DND-41 (cell line): ENCODE results near the gene ATP8A2.
"Not testable (repeated sequence)": the region's sequence is repeated elsewhere in the genome, so short reads cannot be mapped to it uniquely, and the experiment has no call there.

Experiments used
- ATAC-seq: fragments of 200-7000 bp; cut with Tn5 transposase; 3 replicates; pipeline ENCODE4 v1.9.1; 2021; ENCODE audit warnings: low read depth; ENCODE audit not compliant: insufficient read depth
- DNase-seq: peaks from one replicate; pipeline ENCODE4 v3.0.0-alpha.2; 2020
- H2AFZ ChIP-seq: 2 replicates; pipeline ENCODE4 v1.6.0; 2012; ENCODE audit warnings: low read depth, low read length
- H3K27ac ChIP-seq: 2 replicates; pipeline ENCODE4 v1.5.1; 2012; ENCODE audit warnings: low read length, inconsistent platforms
- H3K27me3 ChIP-seq: fragments of 200-600 bp; sonication (generic); 2 replicates; pipeline ENCODE4 v1.6.0; 2012; ENCODE audit warnings: low read length, mild to moderate bottlenecking, inconsistent platforms; ENCODE audit not compliant: insufficient read depth, poor library complexity
- H3K36me3 ChIP-seq: 2 replicates; pipeline ENCODE4 v1.5.1; 2012; ENCODE audit warnings: low read length, inconsistent platforms; ENCODE audit not compliant: insufficient read depth
- H3K4me1 ChIP-seq: 2 replicates; pipeline ENCODE4 v1.5.1; 2012; ENCODE audit warnings: mild to moderate bottlenecking, low read length; ENCODE audit not compliant: insufficient read depth
- H3K4me2 ChIP-seq: 2 replicates; pipeline ENCODE4 v1.6.0; 2012; ENCODE audit warnings: mild to moderate bottlenecking, moderate library complexity, low read length, inconsistent platforms; ENCODE audit not compliant: insufficient read depth
- H3K4me3 ChIP-seq, 2 experiments: fragments of 200-600 bp in 1 of 2; shearing (Covaris generic) in 1 of 2; 2 replicates each; pipeline ENCODE4 v1.5.1; 2012 to 2016; ENCODE audit warnings: inconsistent platforms in 2 of 2, low read length in 2 of 2, mild to moderate bottlenecking in 2 of 2, low read depth in 1 of 2, moderate library complexity in 1 of 2
- H3K79me2 ChIP-seq: 2 replicates; pipeline ENCODE4 v1.6.0; 2012; ENCODE audit warnings: low read length, inconsistent platforms; ENCODE audit not compliant: insufficient read depth
- H3K9ac ChIP-seq: 2 replicates; pipeline ENCODE4 v1.6.0; 2012; ENCODE audit warnings: low read depth, mild to moderate bottlenecking, inconsistent platforms, low read length, moderate library complexity
- H3K9me3 ChIP-seq: 2 replicates; pipeline ENCODE4 v1.5.1; 2012; ENCODE audit warnings: low read length, moderate library complexity, mild to moderate bottlenecking, inconsistent platforms; ENCODE audit not compliant: insufficient read depth, severe bottlenecking
- H4K20me1 ChIP-seq: 2 replicates; pipeline ENCODE4 v1.6.0; 2012; ENCODE audit warnings: low read length; ENCODE audit not compliant: insufficient read depth
- CTCF ChIP-seq: IDR thresholded peaks from 2 replicates; pipeline ENCODE4 v1.5.1; 2012; ENCODE audit warnings: borderline replicate concordance, low read length, moderate library complexity, mild to moderate bottlenecking; ENCODE audit not compliant: poor library complexity, severe bottlenecking; ENCODE audit errors: extremely low read depth
- EZH2 ChIP-seq: IDR thresholded peaks from 3 replicates; pipeline ENCODE4 v1.6.1; 2012; ENCODE audit warnings: borderline replicate concordance, low read depth, mild to moderate bottlenecking, moderate library complexity, low read length, inconsistent platforms; ENCODE audit not compliant: severe bottlenecking

The ATP8A2 gene

GRCh38 chr13:25819856-25820530 lies 448.2 kb downstream of the ATP8A2 start:
- ATAC-seq (no peak), DNase-seq (no peak)
- Histone ChIP-seq H2AFZ (no peak overlapping the region), H3K4me2 (no peak overlapping the region), H3K27ac (no peak overlapping the region), H3K4me3 (no peak overlapping the region), H3K79me2 (no peaks in the 10 kb centered on the region), H4K20me1 (no peaks in the 10 kb centered on the region), H3K4me1 (no peaks in the 10 kb centered on the region), H3K36me3 (no peaks in the 10 kb centered on the region), H3K27me3 (no peaks in the 10 kb centered on the region), H3K9ac (no peak overlapping the region), H3K9me3 (peaks cover 3% of the 10 kb centered on the region)
- no peak for TF ChIP-seq CTCF
- TF ChIP-seq EZH2: no peak

GRCh38 chr13:25821776-25822175 lies 450.0 kb downstream of the ATP8A2 start:
- DNase-seq: no peak

DNA sequence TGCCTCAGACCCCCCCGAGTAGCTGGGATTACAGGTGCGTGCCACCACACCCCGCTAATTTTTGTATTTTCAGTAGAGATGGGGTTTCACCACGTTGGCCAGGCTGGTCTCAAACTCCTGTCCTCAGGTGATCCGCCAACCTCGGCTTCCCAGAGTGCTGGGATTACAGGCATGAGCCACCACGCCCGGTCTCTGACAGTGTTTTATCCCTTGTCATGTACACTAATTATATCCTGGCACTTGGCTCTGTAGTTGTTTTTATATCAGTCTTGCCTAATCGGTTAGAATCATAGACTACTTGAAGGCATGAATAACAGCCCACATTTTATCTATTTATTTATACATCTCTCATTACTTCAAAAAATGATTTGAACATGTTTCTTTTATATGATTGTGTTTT lies 455.4 kb downstream of the ATP8A2 start:
- not testable (repeated sequence) for H3K4me2 ChIP-seq, H3K9me3 ChIP-seq, H3K36me3 ChIP-seq, H3K79me2 ChIP-seq, H3K27me3 ChIP-seq, H3K9ac ChIP-seq, DNase-seq, H4K20me1 ChIP-seq, ATAC-seq, H3K27ac ChIP-seq, H3K4me3 ChIP-seq, H2AFZ ChIP-seq, H3K4me1 ChIP-seq

More at GRCh38 chr13:25821776-25822175, 450.0 kb downstream of the ATP8A2 start:
- no peak overlapping the region for H3K9ac ChIP-seq
- no peaks in the 10 kb centered on the region for H3K79me2 ChIP-seq
- no peak overlapping the region for H3K4me2 ChIP-seq
- no peaks in the 10 kb centered on the region for H3K4me1 ChIP-seq
- H3K27ac ChIP-seq: no peak overlapping the region
- no peak for ATAC-seq
- no peaks in the 10 kb centered on the region for H3K36me3 ChIP-seq
- TF ChIP-seq EZH2 (no peak), CTCF (no peak)
- H3K4me3 ChIP-seq: no peak overlapping the region
- no peaks in the 10 kb centered on the region for H4K20me1 ChIP-seq
- no peaks in the 10 kb centered on the region for H3K27me3 ChIP-seq
- peaks cover 3% of the 10 kb centered on the region for H3K9me3 ChIP-seq
- H2AFZ ChIP-seq: no peak overlapping the region

DNA sequence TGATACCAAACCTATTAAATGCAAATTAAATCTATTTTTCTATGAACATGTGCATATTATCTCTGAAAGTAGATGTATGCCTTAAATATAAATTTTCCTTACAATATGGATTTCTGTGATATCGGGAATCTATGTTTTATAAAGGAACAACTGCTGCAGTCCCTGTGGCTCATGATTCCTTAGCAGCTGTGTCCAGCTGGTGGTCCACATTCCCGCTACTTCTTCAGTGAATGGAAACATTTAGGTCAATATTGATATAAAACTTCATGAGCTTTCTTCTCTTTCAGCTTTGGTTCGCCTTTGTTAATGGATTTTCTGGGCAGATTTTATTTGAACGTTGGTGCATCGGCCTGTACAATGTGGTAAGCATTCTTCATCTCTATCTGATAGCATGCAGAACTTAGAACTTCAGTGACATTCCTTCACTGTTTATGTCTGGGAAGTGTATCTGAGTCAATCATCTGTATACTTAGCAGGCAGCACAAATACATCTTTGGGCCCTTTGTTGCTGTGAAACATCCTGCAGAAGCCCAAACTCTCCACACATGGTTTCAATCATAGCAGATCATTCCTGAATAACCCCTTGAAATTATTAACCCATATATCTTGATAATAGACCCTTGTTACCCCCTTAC lies 456.2 kb downstream of the ATP8A2 start:
- Histone ChIP-seq H4K20me1 (no peaks in the 10 kb centered on the region), H3K27me3 (no peaks in the 10 kb centered on the region), H3K36me3 (no peaks in the 10 kb centered on the region), H3K4me2 (no peak overlapping the region), H3K9me3 (peaks cover 3% of the 10 kb centered on the region), H3K9ac (no peak overlapping the region), H3K4me3 (no peak overlapping the region), H2AFZ (no peak overlapping the region), H3K4me1 (no peaks in the 10 kb centered on the region), H3K79me2 (no peaks in the 10 kb centered on the region), H3K27ac (no peak overlapping the region)
- ATAC-seq: no peak
- TF ChIP-seq CTCF (no peak), EZH2 (no peak)
- no peak for DNase-seq
